OCI-M2 (cell line): Measurements from ENCODE around the gene SLC16A9.
"Not testable (repeated sequence)": the region's sequence is repeated elsewhere in the genome, so short reads cannot be mapped to it uniquely, and the experiment has no call there.

Source experiments
- DNase-seq: peaks from one replicate; lab custom pipeline; 2025; ENCODE audit not compliant: unreplicated experiment; lab: John Stamatoyannopoulos, UW

The SLC16A9 gene, protein sequence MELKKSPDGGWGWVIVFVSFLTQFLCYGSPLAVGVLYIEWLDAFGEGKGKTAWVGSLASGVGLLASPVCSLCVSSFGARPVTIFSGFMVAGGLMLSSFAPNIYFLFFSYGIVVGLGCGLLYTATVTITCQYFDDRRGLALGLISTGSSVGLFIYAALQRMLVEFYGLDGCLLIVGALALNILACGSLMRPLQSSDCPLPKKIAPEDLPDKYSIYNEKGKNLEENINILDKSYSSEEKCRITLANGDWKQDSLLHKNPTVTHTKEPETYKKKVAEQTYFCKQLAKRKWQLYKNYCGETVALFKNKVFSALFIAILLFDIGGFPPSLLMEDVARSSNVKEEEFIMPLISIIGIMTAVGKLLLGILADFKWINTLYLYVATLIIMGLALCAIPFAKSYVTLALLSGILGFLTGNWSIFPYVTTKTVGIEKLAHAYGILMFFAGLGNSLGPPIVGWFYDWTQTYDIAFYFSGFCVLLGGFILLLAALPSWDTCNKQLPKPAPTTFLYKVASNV

DNA sequence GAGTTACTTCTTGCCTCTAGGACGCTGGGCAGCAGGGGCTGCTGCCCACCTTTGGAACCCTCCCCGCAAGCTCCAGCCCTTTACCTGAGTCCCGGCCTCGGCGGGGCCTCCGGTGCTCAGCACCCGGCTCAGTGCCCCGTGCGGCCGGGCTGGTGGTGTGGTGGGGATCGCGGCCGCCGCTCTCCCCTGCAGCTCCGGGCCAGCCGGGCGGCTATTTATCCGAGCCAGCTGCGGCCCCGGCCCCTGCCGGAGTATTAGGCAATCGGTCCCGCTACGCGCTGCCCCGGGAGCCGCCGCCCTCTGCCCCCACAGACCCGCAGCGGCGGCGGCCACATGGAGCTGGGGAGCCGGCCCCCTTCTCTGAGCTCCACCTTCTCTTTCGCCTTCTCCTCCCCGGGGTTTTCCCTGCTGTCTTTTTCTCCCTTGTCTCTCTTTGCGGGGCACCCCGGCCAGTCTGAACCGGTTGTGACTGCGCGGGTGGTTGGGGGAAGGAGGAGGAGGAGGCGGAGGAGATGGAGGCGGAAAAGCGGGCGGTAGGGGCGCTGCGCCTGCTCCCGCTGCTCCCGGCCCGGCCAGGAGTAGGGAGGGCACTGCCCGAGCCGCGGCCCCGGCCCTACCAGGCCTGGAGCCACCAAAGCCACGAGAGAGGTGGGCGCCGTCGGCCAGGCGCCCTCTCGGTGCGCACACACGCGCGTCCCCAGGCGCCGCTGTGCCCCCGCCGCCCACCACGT, at the start of gene SLC16A9:
SLC16A9 (minus strand) TSS at position 456 of the 731 bp plus-strand sequence. CDS start 25,559 bp downstream, outside the sequence.
- no peak for DNase-seq

DNA sequence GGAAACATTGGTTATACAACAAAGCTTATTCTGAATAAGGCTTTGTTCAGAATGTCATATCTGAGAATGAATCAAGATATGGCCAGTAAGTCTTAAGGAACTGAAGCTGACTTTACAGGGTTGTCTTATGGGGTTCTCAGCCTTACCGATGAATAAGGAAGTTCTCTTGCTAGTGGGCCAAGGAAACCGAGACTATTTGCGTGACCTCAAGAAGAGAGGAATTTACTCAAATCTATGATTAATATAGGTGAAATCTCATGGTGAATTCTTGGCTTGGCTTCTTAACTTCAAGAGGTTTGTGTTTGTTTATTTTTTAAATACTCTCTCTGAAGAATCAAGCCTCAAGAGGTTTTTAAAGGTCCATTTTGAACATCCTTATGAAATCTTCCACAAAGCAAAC, 48.3 kb upstream of the SLC16A9 start:
- DNase-seq, result no peak

DNA sequence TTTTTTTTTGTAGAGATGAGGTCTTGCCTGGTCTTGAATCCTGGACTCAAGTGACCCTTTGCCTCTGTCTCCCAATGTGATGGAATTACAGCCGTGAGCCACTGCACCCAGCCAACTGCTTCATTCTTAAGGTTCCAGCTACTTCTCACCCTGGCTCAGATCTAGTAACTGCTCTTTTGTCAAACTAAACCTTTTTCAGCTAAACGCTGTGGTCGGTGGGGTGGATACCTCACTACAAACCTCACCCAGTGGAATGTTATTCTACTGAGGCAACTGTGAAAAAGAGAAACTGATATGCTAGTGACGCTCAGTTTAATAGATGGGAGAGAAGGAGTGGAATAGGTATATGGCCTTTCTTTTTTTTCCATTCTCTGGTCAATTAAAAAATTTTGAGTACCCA, 45.3 kb upstream of the SLC16A9 start:
- no peak for DNase-seq

DNA sequence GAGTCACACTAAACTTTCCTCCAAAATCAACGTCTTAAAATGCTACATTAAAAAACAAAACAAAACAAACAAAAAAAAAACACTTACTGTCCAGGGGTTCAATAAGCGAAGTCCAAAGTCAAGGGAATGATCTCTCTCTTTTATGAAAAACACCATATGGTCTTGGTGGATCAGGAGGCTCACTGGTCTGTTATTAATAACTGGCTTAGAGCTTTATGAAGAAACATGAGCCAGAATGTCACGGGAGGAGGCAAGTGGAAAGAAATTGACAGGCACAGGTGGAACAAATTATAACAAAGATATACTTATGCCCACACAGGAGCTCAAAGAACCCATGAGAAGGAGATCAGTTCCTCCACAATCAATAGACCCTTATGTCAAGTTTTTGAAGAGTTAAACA, 43.6 kb upstream of the SLC16A9 start, which contains the start of gene MRLN:
MRLN (minus strand) TSS at position 189 of the 400 bp plus-strand sequence.
- DNase-seq, result no peak

DNA sequence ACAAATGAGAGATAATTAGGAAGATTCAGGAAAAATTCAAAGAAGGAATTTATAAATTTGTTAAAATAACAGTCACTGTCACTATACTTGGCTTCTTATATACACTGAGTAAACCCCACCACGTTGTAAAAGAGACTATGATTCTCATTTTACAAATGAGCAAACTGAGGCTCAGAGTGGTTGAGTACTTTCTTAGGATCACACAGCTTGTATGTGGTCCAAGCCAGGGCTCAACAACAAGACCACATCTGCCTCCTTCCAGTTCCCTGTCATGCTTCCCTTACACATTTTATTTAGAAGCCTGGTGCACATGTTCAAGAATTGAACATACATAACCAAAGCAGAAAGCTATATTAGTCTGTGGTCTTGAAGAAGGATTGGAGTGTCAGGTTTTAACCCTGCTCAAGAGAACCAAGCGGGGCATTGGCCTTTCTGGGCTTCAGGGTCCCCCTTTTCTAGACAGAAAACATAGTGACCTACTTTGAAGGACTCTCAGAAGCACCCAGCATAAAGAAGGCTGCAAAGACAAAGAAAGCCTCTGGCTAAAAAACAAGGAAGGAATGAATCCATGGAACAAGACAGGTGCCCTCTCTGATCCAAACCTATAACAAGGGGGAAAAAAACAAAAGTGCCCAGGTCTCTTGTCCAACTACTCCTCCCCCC, 42.8 kb upstream of the SLC16A9 start:
- no peak for DNase-seq

DNA sequence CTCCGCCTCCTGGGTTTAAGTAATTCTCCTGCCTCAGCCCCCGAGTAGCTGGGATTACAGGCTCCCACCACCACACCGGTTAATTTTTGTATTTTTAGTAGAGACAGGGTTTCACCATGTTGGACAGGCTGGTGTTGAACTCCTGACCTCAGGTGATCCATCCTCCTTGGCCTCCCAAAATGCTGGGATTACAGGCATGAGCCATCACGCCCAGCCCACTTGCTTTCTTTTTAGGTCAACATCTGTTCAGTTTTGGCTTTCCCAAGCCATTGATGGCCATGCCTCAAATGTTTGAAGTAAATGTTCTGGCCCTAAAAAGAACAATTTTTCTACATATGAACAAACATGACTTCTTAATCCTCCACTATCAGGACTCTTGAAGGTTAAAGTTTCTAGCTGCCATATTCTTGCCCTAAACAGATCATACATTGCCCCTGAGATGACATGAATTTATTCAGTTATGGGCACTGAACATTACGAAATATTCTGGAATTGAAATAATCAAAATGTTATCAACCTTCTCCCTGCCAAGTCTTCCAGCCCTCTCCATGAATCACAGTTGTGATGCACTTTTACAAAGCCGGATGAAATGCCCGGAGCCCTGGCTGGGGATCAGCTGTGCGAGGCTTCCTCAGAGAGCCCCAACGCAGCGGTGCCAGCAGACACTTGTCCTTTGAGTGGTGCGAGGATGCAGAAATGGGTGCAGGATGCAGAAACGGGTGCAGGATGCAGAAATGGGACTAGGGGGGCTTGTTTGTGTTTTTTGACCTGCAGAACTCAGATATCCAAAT, 40.7 kb upstream of the SLC16A9 start:
- DNase-seq, result no peak

DNA sequence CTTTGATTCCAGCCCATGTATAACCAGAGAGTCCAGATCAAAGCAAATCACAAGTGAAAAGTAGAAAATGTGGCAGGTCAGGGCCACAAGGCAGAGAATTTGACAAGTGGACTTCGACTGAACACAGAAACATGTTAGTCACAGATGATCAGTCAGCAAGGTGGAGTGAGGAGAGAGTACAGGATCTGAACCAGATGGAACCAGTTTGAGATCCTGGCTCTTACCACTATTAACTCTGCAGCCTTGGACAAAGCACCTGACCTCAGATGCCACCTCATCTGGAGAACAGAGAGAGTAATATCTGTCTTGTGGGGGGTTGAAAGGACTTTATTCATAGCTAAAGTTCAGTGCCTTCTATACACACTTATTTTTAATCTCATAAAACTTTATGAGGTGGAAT, 39.2 kb upstream of the SLC16A9 start:
- DNase-seq, result no peak

DNA sequence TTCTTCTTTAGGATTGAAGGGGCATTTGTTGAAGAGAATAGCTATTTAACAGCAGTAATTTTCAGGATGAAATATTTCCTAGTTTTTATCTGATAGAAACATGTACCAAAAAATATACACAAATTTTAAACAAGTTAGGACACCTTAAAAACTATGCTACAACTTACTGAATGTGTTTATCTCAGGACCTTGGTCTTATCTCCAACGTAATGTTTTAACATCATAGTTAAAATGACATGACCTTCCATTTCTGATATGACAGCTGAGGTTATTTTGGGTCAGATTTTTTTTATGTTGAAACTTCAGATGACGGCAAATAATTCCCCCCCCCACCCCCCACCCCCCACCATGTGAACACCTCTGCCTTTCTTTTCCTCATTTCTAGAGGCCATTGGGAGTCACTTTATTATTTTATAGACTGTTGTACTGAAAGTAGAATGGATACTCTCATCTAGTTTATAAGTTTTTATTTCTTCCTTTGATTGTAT, 35.6 kb upstream of the SLC16A9 start:
- no peak for DNase-seq

DNA sequence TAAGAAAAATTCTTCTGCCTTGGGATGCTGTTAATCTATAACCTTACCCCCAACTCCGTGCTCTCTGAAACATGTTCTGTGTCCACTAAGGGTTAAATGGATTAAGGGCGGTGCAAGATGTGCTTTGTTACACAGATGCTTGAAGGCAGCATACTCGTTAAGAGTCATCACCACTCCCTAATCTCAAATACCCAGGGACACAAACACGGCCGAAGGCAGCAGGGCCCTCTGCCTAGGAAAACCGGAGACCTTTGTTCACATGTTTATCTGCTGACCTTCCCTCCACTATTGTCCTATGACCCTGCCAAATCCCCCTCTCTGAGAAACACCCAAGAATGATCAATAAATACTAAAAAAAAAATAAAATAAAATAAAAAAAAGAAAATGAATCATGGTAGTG, 35.1 kb upstream of the SLC16A9 start:
- not testable (repeated sequence) for DNase-seq

DNA sequence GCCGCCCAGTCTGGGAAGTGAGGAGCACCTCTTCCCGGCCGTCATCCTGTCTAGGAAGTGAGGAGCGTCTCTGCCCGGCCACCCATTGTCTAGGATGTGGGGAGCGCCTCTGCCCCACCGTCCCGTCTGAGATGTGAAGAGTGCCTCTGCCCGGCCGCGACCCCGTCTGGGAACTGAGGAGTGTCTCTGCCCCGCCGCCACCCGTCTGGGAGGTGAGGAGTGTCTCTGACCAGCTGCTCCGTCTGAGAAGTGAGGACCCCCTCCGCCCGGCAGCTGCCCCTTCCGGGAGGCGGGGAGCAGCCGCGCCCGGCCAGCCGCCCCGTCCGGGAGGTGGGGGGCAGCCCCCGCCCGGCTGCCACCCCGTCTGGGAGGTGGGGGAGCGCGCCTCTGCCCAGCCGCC, 34.5 kb upstream of the SLC16A9 start:
- not testable (repeated sequence) for DNase-seq

DNA sequence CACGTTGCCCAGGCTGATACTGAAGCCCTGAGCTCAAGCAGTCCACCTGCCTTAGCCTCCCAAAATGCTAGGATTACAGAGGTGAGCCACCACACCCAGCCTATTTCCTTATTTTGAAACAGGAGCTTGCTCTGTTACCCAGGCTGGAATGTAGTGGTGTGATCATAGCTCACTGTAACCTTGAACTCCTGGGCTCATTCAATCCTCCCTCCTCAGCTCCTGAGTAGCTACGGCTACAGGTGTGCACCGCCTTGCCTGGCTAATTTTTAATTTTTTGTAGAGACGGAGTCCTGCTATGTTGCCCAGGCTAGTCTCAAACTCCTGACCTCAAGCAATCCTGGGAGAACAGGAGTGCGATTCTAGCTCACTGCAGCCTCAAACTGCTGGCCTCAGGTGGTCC, 31.9 kb upstream of the SLC16A9 start:
- no peak for DNase-seq

DNA sequence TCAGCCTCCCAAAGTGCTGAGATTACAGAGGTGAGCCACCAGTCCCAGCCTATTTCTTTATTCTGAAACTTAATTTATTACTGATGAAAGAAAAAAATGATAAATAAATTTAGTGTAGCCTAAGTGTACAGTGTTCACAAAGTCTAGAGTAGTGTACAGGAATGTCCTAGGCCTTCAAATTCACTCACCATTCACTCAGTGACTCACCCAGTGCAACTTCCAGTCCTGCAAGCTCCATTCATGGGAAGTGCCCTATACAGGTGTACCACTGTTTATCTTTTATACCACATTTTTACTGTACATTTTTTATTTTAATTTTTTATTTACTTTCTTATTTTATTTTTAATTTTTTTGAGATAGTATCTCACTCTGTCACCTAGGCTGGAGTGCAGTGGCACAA, 31.4 kb upstream of the SLC16A9 start:
- no peak for DNase-seq

DNA sequence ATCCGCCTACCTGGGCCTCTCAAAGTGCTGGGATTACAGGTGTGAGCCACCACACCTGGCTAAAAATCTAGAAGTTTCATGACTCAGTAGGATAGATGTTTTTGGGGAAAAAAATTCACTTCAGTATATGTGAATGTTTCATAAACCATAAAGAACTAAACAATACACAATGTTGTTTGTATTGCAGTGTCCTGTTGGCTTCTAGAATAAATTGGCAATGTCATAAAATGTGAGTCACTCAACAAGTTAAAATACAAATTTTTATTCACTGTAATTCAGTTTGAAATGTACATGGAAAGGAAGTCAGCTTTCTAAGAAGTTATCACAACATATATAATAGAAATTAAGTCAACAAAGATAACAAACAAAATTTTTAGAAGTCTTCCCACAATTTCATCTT, 27.1 kb upstream of the SLC16A9 start:
- no peak for DNase-seq

DNA sequence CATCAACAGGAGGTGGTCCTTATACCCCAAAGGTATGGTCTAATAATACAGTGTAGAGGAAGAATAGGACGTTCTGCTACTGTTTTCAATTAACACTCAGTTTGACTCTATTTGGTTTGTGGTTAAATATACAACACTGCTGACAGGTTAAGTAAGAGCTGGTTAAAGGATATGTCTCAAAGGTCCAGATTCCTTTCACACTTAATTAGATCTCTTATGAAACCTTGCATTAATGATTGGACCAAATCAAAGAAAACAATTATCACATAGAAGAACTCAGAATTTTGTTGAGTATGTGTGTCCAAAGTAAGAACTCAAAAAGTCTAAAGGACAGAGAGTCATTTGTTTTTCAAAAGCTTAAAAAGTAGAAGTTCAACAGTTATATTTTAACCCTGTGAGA, 25.6 kb upstream of the SLC16A9 start:
- DNase-seq, result no peak

DNA sequence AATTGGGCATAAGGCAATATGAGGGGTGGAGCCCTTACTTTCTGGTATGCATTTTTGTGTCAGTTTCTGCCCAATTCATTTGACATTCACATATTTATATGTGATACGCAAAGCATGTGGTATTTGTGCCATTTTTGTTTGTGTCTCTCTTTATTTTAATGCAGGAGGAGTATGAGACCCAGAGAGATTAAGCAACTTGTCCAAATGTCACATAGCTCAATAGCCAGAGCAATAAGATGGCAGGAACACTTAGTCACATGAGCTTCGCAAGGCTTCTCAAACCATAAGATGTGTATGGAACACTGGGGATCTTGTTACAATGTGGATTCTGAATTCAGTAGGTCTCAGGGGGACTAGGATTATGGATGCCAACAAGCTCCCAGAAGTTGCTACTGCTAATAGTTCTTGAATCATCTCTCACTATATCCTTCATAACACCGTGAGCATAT, 24.4 kb upstream of the SLC16A9 start:
- no peak for DNase-seq

DNA sequence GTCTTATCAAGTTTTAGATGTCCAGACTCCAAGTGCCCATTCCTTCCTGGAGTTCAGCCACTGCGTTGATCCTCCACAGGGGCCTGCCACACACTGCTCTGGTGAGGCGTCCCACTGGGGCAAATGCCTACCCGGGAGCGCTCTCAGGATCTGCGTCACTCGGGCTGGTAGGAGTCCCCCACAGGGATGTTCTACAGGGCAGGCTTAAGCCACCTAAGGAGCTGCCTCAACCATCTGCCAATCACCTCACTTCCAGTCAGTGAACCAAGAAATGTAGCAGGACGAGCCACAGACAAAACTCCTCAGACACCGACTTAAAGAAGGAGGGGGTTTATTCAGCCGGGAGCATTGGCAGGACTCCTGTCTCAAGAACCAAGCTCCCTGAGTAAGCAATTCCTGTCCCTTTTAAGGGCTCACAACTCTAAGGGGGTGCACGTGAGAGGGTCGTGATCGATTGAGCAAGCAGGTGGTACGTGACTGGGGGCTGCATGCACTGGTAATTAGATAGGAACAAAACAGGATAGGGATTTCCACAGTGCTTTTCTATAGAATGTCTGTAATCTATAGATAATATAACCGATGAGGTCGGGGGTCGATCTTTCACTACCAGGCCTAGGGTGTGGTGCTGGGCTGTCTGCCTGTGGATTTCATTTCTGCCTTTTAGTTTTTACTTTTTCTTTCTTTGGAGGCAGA, 23.8 kb upstream of the SLC16A9 start:
- not testable (repeated sequence) for DNase-seq

DNA sequence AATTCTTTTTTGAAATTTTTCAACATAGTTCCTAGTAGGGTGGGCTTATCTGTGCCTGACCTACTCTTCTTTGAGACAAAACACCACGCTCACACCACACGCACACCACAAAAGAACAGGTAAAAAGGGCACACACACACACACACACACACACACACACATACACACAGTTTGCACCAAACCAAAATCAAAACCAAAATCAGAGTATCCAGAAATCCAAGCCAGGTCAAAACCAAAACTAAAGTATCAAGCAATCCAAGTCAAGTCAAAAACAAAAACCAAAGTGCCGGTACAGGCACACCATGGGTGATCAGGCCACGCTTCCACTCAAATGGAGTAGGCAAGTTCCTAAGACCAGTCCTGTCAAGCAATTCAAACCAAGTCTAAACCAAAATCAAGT, 23.2 kb upstream of the SLC16A9 start:
- DNase-seq, result not testable (repeated sequence)

DNA sequence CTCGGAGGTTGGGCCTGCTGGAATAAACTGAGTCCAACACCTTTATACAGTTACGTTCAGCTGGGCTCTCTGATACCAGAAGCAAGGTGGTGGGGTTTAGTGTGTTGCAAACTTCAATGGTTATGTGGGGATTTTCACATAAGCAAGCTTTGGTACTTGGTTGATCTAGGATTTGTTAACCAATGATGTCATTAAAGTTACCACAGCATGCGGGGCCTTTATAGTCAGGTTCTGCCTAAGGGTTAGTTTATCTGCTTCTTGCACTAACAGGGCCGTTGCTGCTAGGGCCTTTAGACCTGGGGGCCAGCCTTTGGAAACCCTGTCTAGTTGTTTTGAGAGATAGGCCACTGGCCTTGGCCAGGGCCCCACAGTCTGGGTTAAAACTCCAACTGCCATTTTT, 19.5 kb upstream of the SLC16A9 start:
- not testable (repeated sequence) for DNase-seq

DNA sequence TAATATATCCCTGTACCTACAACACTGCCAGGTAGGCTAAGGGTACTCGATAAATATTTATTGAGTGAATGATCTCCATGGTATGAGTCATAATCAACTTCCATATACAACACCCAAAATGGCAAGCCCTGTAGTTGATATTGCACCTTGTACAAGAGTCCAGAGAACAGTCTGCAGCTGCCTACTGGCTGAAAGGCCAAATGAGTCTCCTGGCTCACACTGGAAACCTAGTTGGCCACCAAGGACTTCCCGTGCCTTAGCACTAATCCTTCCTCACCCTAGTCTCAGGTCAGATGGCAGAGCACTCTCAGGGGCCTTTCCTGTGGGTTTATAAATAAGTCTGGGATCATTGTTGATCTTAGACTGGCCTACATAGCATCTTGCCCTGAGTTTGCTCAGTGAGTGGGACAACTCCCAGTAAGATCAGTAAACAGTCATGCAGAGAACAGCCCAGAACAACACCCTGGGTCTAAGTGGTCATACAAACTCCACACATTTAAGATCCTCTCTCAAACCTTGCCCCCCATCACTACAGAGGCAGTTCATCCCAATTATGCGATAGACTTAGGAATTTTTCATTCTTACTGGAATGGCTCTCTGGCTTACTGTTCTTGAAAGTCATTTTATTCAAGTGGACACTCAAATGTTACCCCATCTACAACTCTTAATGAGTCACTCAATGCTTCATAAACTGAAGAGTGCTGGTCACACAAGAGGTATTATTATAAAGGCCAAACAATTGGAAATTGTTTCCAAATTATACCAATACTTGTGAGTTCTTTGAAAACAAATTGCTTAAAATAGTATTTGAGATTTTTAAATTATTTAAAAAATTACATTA, 14.7 kb upstream of the SLC16A9 start:
- DNase-seq, result no peak
